NCI-H82 treated with DMSO at 0.1 percent for 48 hours (cell line): ENCODE results near the gene NRF1.

Source experiments
- DNase-seq: peaks from one replicate; lab custom pipeline; 2025; ENCODE audit not compliant: unreplicated experiment; lab: John Stamatoyannopoulos, UW

The NRF1 gene

GRCh38 chr7:129678606-129679005, 67.1 kb downstream of the NRF1 start:
- DNase-seq, result no peak

DNA sequence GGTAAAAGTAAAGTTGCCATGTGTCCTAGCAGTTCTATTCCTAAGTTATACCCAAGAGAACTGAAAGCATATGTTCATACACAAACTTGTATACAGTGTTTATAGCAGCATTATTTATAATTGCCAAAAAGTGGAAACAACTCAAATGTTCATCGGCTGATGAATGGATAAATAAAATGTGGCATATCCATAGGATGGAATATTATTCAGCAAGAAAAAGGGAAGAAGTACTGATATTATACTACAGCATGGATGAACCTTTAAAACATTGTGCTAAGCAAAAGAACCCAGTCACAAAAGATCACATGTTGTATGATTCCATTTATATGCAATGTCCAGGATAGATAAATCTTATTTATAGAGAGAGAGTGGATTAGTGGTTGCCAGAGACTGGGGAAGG, 68.9 kb downstream of the NRF1 start:
- DNase-seq, result no peak

DNA sequence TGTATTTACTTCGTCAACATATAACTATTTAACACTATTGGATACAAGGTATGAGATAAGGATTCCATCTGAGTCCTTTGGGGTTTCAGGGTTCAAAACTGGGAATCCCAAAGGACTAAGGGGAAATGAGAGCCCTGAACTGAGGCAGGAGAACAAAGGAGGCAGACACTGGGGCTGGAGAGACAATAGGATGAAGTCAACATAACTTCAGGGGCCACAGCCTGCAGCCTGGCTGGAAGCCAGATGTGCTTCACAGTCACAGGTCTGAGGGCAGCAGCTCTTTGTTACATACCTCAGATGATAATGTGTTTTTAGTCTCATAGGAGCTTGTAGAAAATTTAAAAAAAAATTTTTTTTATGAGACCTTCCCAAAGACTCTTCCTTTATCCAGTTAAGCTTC, 73.3 kb downstream of the NRF1 start:
- DNase-seq, result no peak

GRCh38 chr7:129686063-129686462, 74.5 kb downstream of the NRF1 start:
- DNase-seq, result no peak

GRCh38 chr7:129688503-129689222, 77.1 kb downstream of the NRF1 start:
- no peak for DNase-seq

GRCh38 chr7:129689995-129690581, 78.6 kb downstream of the NRF1 start:
- DNase-seq, result no peak

DNA sequence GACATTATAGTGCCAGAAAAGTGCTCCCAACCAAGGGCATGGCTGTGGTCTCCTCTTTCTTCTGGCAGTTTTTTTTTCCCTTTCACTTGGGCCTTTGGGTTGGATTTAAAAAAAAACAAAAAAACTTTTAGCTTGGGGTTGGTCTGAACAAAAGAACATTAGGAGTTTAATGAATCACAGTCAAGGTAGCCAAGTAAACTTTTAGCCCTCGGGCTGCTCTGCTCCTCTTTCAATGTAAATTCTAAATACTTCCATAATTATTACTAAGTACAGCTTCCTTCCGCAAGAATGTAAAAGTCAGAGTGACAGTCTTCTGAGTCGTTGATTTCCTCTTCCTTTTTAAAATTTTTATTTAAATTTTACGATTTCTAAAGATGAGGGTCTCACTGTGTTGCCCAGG, 79.2 kb downstream of the NRF1 start:
- no peak for DNase-seq

DNA sequence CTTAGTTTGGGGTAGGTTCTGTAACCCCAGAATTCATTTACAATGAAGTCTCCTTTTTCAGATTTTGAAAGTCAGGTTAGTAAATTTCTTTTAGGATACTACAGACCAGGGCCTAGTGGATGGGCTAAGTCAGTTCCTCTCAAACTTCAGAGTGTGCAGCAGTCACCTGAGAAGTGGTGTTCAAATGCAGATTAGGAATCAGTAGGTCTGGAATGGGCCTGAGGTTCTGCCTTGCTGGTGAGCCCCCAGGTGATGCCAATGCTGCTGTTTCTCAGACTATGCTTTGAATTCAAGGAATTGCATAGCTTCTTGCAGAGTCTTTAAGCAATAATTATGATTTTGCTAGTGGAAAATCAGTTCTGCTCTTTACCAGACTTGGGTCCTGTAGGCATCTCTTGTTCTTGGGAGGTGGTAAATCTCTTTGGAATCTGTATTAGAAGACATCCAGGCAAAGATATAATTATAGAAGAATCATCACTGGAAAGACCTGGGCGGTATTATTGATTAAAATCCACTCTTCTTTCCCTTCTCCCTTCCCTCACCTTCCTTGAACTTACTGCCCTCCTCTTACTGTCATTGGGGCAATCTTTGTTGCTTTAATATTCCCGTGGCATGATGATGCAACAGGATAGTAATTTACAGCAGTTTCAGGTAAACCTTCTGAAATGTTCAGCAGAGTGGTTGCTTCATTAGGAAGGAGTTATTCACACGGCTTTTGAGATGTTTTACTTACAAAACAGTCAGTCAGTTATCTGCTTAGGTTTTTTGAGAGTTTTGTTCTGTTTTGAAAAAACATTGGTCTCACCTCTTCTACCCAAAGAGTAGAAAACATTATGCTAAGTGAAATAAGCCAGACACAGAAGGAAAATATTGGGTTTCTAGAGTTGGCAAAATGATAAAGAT, 87.2 kb downstream of the NRF1 start:
- DNase-seq, result no peak

GRCh38 chr7:129702316-129702715, 90.8 kb downstream of the NRF1 start:
- DNase-seq, result no peak

DNA sequence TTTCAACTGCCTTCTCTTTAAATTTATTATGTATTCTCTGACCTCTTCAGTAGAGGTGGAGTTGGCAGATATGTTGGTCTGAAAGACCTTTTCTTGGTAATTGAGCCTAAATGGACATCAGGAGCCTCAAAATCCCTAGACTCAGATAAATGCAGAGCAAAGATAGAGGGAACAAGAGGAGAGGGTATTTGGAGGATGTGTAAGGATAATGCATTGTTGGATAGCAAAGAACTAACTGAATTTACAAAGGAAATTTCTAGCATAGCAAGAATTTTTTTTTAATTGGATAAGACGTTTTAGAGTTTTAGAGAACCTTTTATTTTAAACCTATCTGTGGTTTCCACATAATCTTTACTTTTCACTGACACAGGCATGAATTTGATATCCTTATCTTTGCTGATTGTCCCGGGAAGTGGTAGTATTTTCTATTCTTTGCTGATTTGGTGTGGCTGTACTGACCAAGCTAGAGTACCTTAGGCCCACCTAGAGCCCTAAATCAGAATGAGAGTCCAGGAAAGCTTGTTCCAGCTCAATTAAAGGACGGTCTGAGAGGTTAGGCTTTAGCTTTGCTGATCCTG, 91.3 kb downstream of the NRF1 start:
- no peak for DNase-seq

DNA sequence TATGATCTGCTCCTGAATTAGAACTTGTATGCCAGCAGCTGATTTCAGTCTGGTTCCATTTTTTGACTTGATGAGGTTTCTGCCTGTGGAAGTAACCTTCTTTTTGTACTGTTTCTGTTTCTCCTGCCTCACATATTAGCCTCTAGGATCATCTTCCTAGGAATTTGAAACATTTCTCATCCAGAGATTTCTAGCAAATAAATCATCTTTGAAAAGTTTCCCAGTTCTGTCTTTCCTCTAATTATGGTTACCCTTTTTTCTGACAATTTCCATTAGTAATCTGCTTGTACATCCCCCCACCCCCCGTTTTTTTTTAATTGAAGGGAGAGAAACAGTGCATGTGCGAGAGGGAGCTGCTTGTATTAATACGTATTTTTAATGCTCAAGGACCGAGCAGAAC, 92.2 kb downstream of the NRF1 start:
- DNase-seq, result no peak

DNA sequence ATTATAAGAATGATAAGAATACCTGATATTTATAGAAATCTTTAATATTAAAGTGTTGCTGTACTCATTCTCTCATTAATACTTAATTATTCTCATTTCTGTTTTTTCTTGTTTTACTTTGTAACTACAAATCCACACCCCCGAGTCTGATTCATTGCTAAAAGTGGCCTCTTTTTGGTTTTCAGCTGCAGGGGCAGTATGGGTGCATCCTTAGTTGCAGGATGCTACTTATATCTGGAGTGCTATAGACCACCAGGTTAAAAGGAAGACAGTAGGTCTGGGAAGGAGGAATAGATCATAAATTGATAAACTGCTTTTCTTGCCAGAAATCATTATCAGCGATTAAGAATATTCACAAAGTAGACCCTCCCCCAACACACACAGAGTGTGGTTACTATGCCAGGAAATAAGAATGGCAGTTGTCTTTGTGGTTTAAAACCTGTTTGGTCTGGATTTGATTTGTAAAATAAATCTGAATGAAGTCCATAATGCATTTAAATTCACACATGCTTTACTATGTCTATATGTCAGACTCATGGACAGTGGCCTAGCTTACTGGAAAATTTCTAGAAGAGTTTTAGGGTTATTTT, 96.5 kb downstream of the NRF1 start:
- no peak for DNase-seq

- DNase-seq, result no peak
Measured at GRCh38 chr7:129713544-129713943, 102.0 kb downstream of the NRF1 start.

GRCh38 chr7:129714514-129715063, 103.1 kb downstream of the NRF1 start:
- DNase-seq, result no peak

- DNase-seq, result no peak
Measured at GRCh38 chr7:129719980-129720732, 108.6 kb downstream of the NRF1 start.

GRCh38 chr7:129721068-129721467, 109.5 kb downstream of the NRF1 start:
- DNase-seq, result no peak

- DNase-seq, result no peak
Measured at GRCh38 chr7:129723679-129724078, 112.2 kb downstream of the NRF1 start.

- no peak for DNase-seq
Measured at GRCh38 chr7:129724796-129725195, 113.3 kb downstream of the NRF1 start.

GRCh38 chr7:129728875-129729467, 117.5 kb downstream of the NRF1 start:
- no peak for DNase-seq

DNA sequence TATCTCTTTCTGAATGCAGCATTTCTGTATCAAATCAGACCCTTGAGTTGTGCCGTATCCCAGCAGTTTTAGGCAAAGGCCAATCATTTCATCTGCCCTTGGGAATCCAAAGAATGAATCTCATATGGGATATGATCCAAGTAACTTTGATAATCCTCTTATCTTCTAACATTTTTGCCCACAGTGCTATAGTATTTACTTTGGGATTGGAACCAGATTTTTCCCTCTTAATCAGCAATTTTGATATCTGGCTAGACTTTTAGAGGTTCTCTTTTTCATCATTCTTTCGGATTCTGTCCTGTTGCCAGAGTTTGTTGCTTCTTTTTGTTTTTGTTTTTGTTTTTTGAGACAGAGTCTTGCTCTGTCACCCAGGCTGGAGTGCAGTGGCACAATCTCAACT, 118.0 kb downstream of the NRF1 start:
- DNase-seq, result no peak
